Loucy (cell line): ENCODE results near the gene CENPQ.

ENCODE experiments used
- H2AFZ ChIP-seq: fragments of 200-600 bp; sonication (generic); 2 replicates; pipeline ENCODE4 v1.6.0; 2016; ENCODE audit warnings: antibody characterized with exemption, mild to moderate bottlenecking, low read length, moderate library complexity
- H3F3A ChIP-seq: fragments of 200-600 bp; 2 replicates; pipeline ENCODE4 v1.6.0; 2016; ENCODE audit warnings: antibody characterized with exemption, low read depth, mild to moderate bottlenecking
- H3K27me3 ChIP-seq: fragments of 200-600 bp; sonication (generic); 2 replicates; pipeline ENCODE4 v1.6.1; 2014; ENCODE audit warnings: low read length, mild to moderate bottlenecking; ENCODE audit not compliant: insufficient read depth, poor library complexity, severe bottlenecking
- H3K36me3 ChIP-seq: fragments of 200-600 bp; sonication (generic); 2 replicates; pipeline ENCODE4 v1.6.1; 2016; ENCODE audit warnings: low read length; ENCODE audit not compliant: insufficient read depth
- H3K4me1 ChIP-seq: fragments of 200-600 bp; sonication (generic); 2 replicates; pipeline ENCODE4 v1.5.1; 2014; ENCODE audit warnings: low read length, mild to moderate bottlenecking; ENCODE audit not compliant: insufficient read depth, poor library complexity, severe bottlenecking
- H3K4me2 ChIP-seq: fragments of 200-600 bp; sonication (generic); 2 replicates; pipeline ENCODE4 v1.6.0; 2014; ENCODE audit warnings: antibody characterized with exemption, low read length, low read depth, mild to moderate bottlenecking; ENCODE audit not compliant: poor library complexity, severe bottlenecking
- H3K4me3 ChIP-seq: fragments of 200-600 bp; sonication (generic); 2 replicates; pipeline ENCODE4 v1.5.1; 2014; ENCODE audit warnings: low read length, mild to moderate bottlenecking, mixed read lengths; ENCODE audit not compliant: poor library complexity, severe bottlenecking
- H3K79me2 ChIP-seq: fragments of 200-600 bp; sonication (generic); 2 replicates; pipeline ENCODE4 v1.6.1; 2014; ENCODE audit warnings: low read length; ENCODE audit not compliant: insufficient read depth
- H3K9ac ChIP-seq: fragments of 200-600 bp; sonication (generic); 2 replicates; pipeline ENCODE4 v1.6.0; 2014; ENCODE audit warnings: mild to moderate bottlenecking, low read depth, low read length, moderate library complexity; ENCODE audit not compliant: poor library complexity, severe bottlenecking
- H3K9me2 ChIP-seq: fragments of 200-600 bp; sonication (generic); replicated peaks from 2 replicates; pipeline ENCODE4 v1.6.1; 2016; ENCODE audit warnings: low read depth, low read length, mixed read lengths
- H3K9me3 ChIP-seq: fragments of 200-600 bp; sonication (generic); 2 replicates; pipeline ENCODE4 v1.6.1; 2014; ENCODE audit warnings: mild to moderate bottlenecking, antibody characterized with exemption, low read length, low read depth; ENCODE audit not compliant: insufficient read depth
- H4K20me1 ChIP-seq: fragments of 200-600 bp; sonication (generic); 2 replicates; pipeline ENCODE4 v1.6.0; 2014; ENCODE audit warnings: antibody characterized with exemption, low read length, mild to moderate bottlenecking; ENCODE audit not compliant: insufficient read depth, poor library complexity, severe bottlenecking
- CTCF ChIP-seq: fragments of 200-600 bp; sonication (generic); conservative IDR thresholded peaks from 2 replicates; pipeline ENCODE4 v1.5.1; 2014; ENCODE audit warnings: mild to moderate bottlenecking, antibody characterized with exemption, low read length
- EZH2phosphoT487 ChIP-seq: fragments of 200-600 bp; IDR thresholded peaks from 2 replicates; pipeline ENCODE4 v1.6.1; 2018; ENCODE audit warnings: antibody characterized with exemption, mild to moderate bottlenecking, moderate library complexity, borderline replicate concordance

The CENPQ gene

GRCh38 chr6:49516147-49516505 lies 53.0 kb downstream of the CENPQ start:
- Histone ChIP-seq H3K9me2 (no peaks in the 10 kb centered on the region), H3K4me3 (no peak overlapping the region), H3K36me3 (no peaks in the 10 kb centered on the region), H2AFZ (no peak overlapping the region), H4K20me1 (no peaks in the 10 kb centered on the region), H3F3A (no peaks in the 10 kb centered on the region), H3K4me2 (no peak overlapping the region), H3K79me2 (no peaks in the 10 kb centered on the region), H3K9me3 (no peaks in the 10 kb centered on the region), H3K4me1 (no peaks in the 10 kb centered on the region), H3K9ac (no peak overlapping the region), H3K27me3 (no peaks in the 10 kb centered on the region)
- no peak for TF ChIP-seq EZH2phosphoT487
- no peak for TF ChIP-seq CTCF

- no peaks in the 10 kb centered on the region for H3K4me1 ChIP-seq
- H3K79me2 ChIP-seq = no peaks in the 10 kb centered on the region
These were observed 54.7 kb downstream of the CENPQ start for GRCh38 chr6:49517919-49518318.

GRCh38 chr6:49519660-49520059 lies 56.5 kb downstream of the CENPQ start:
- Histone ChIP-seq H3K36me3 (no peaks in the 10 kb centered on the region), H3K9me3 (no peaks in the 10 kb centered on the region), H3K4me2 (no peak overlapping the region), H3K9ac (no peak overlapping the region), H3F3A (no peaks in the 10 kb centered on the region), H3K4me1 (no peaks in the 10 kb centered on the region), H3K27me3 (no peaks in the 10 kb centered on the region), H3K79me2 (no peaks in the 10 kb centered on the region), H3K4me3 (no peak overlapping the region), H3K9me2 (no peaks in the 10 kb centered on the region), H4K20me1 (no peaks in the 10 kb centered on the region), H2AFZ (no peak overlapping the region)
- TF ChIP-seq EZH2phosphoT487 = no peak

More at GRCh38 chr6:49517919-49518318, 54.7 kb downstream of the CENPQ start:
- TF ChIP-seq EZH2phosphoT487 (no peak), CTCF (no peak)
- no peak overlapping the region for H3K9ac ChIP-seq
- H4K20me1 ChIP-seq = no peaks in the 10 kb centered on the region
- H2AFZ ChIP-seq = no peak overlapping the region
- H3K4me2 ChIP-seq = no peak overlapping the region
- H3K4me3 ChIP-seq = no peak overlapping the region
- H3K27me3 ChIP-seq = no peaks in the 10 kb centered on the region
- H3K9me2 ChIP-seq = no peaks in the 10 kb centered on the region
- no peaks in the 10 kb centered on the region for H3K36me3 ChIP-seq
- no peaks in the 10 kb centered on the region for H3F3A ChIP-seq
- H3K9me3 ChIP-seq = no peaks in the 10 kb centered on the region
